8988T (cell line): ENCODE data around the gene HOXD11.

Experiments
- DNase-seq: peaks from one replicate; pipeline ENCODE4 v3.0.0; 2011

HOXD11 gene

GRCh38 chr2:176106581-176107539, at the start of gene HOXD11:
Gene HOXD11, plus strand, starts transcription at chr2:176107280. Its CDS starts 76 bp downstream, at chr2:176107356.
- no peak for DNase-seq

- DNase-seq = no peak
These were observed 43.1 kb upstream of the HOXD11 start for GRCh38 chr2:176063958-176064357.

- no peak for DNase-seq
These were observed 40.2 kb upstream of the HOXD11 start for GRCh38 chr2:176066645-176067588.

- no peak for DNase-seq
These were observed 39.3 kb upstream of the HOXD11 start for GRCh38 chr2:176067589-176068418.

- DNase-seq = no peak
These were observed 38.7 kb upstream of the HOXD11 start for GRCh38 chr2:176068419-176068832.

GRCh38 chr2:176071330-176072291, 35.5 kb upstream of the HOXD11 start:
- DNase-seq = no peak

GRCh38 chr2:176072292-176072669, 34.8 kb upstream of the HOXD11 start:
- DNase-seq = no peak

GRCh38 chr2:176072951-176073904, 33.9 kb upstream of the HOXD11 start:
- no peak for DNase-seq

- DNase-seq = no peak
These were observed 32.1 kb upstream of the HOXD11 start for GRCh38 chr2:176074919-176075425.

- no peak for DNase-seq
These were observed 31.6 kb upstream of the HOXD11 start for GRCh38 chr2:176075481-176075880.

- no peak for DNase-seq
These were observed 31.0 kb upstream of the HOXD11 start for GRCh38 chr2:176076063-176076462.

GRCh38 chr2:176076796-176077195, 30.3 kb upstream of the HOXD11 start:
- DNase-seq = no peak

GRCh38 chr2:176078541-176079284, 28.4 kb upstream of the HOXD11 start:
- DNase-seq = no peak

GRCh38 chr2:176079285-176079830, 27.7 kb upstream of the HOXD11 start:
- DNase-seq = peak; percentile 34

GRCh38 chr2:176079831-176080539, 27.1 kb upstream of the HOXD11 start:
- DNase-seq = peak; percentile 74

- DNase-seq = peak; percentile 29
These were observed 26.3 kb upstream of the HOXD11 start for GRCh38 chr2:176080540-176081375.

GRCh38 chr2:176081376-176081836, 25.7 kb upstream of the HOXD11 start:
- DNase-seq = no peak
